Fibroblast of the aortic adventitia (primary cell): ENCODE data around the gene PHOX2A. TPM values are rescaled to one million over a fixed set of nuclear protein-coding genes. Genes with fewer than 3 reads are reported as not detected.
"Not testable (repeated sequence)": the region's sequence is repeated elsewhere in the genome, so short reads cannot be mapped to it uniquely, and the experiment has no call there.

Experiments used
- DNase-seq: peaks from one replicate; pipeline ENCODE4 v3.0.0-alpha.2; 2010; ENCODE audit warnings: low read depth
- H3K4me3 ChIP-seq: 2 replicates; pipeline ENCODE4 v1.5.1; 2011; ENCODE audit warnings: low read depth, mild to moderate bottlenecking, control low read depth, low read length, moderate library complexity
- CTCF ChIP-seq: IDR thresholded peaks from 2 replicates; pipeline ENCODE4 v1.5.1; 2011; ENCODE audit warnings: mild to moderate bottlenecking, low read length, control low read depth, inconsistent platforms; ENCODE audit not compliant: insufficient read depth
- total RNA-seq: library from RNA; depleted of rRNA; stranded (reverse); fragments of >200 nt; gene quantifications from 2 replicates; pipeline ENCODE4 v1.2.3, GENCODE V29; 2012; ENCODE audit warnings: low replicate concordance

PHOX2A gene
- total RNA-seq, 1 donor, result not detected

DNA sequence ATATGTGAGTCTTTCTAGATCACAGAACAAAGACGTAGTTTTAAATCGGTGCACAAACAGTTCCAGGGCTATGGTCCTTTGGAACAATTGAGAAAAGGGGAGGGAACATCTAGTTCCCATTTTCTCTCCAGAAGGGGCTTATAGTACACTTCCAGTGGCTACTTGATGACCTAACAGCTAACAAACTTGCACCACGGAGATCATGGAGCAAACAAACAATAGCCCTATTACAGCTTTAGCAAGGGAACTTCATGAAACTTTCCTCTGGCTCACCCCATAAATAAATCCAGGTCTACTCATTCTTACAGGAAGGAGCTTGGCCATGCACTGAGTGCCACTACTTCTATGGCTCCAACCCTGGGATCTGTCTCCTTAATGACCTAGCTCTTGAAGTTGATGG, 35.7 kb downstream of the PHOX2A start:
- no peak for TF ChIP-seq CTCF
- no peak for DNase-seq
- H3K4me3 ChIP-seq, result no peak overlapping the region

- not testable (repeated sequence) for H3K4me3 ChIP-seq, DNase-seq
Measured at GRCh38 chr11:72206794-72207193, 37.2 kb downstream of the PHOX2A start.

DNA sequence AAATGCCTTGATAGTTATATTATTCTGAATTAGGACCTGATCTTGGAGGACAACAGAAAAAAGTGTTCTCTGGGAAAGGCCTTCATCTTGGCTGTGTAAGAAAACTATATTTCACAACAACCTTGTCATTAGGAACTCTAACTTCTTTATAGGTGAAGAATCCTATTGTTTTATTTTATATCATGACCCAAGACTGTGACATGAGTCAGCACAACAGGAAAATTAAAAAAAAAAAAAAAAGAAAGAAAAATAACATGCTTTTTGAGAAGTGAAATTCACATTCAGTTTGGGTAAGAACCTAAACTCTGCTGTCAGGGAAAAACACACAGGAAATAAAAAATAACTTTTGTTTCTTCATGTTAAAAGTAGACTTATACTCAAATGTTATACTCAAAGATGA, 39.1 kb downstream of the PHOX2A start:
- no peak for TF ChIP-seq CTCF
- H3K4me3 ChIP-seq, result no peak overlapping the region
- DNase-seq, result peak; percentile 30

GRCh38 chr11:72203163-72203562, 40.8 kb downstream of the PHOX2A start:
- H3K4me3 ChIP-seq, result no peak overlapping the region
- no peak for TF ChIP-seq CTCF
- no peak for DNase-seq

- no peak for TF ChIP-seq CTCF
- H3K4me3 ChIP-seq, result no peak overlapping the region
- no peak for DNase-seq
Measured at GRCh38 chr11:72202571-72202970, 41.4 kb downstream of the PHOX2A start.

DNA sequence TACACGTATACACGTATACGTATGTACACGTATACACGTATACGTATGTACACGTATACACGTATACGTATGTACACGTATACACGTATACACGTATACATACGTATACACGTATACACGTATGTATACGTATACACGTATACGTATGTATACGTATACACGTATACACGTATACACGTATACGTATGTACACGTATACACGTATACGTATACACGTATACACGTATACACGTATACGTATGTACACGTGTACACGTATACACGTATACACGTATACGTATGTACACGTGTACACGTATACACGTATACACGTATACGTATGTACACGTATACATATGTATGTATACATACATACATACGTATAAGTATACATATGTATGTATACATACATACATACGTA, 42.5 kb downstream of the PHOX2A start:
- not testable (repeated sequence) for H3K4me3 ChIP-seq, DNase-seq

DNA sequence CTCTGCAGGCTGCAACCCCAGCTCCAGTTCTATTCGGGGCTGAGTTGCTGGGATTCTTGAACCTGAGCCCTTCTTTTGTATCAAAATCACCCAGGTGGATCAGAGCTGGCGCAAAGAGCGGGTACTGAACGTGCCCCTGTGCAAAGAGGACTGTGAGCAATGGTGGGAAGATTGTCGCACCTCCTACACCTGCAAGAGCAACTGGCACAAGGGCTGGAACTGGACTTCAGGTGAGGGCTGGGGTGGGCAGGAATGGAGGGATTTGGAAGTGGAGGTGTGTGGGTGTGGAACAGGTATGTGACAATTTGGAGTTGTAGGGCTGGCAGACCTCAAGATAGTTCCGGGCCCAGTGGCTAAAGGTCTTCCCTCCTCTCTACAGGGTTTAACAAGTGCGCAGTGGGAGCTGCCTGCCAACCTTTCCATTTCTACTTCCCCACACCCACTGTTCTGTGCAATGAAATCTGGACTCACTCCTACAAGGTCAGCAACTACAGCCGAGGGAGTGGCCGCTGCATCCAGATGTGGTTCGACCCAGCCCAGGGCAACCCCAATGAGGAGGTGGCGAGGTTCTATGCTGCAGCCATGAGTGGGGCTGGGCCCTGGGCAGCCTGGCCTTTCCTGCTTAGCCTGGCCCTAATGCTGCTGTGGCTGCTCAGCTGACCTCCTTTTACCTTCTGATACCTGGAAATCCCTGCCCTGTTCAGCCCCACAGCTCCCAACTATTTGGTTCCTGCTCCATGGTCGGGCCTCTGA, 48.3 kb downstream of the PHOX2A start:
- H3K4me3 ChIP-seq, result no peak overlapping the region
- DNase-seq, result no peak
- no peak for TF ChIP-seq CTCF

DNA sequence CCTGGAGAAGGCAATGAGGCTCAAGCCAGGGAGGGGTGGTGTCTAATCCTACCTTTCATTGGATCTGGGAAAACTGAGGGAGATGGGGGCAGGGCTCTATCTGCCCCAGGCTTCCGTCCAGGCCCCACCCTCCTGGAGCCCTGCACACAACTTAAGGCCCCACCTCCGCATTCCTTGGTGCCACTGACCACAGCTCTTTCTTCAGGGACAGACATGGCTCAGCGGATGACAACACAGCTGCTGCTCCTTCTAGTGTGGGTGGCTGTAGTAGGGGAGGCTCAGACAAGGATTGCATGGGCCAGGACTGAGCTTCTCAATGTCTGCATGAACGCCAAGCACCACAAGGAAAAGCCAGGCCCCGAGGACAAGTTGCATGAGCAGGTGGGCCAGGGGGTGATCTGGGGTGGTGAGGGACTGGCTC, 52.0 kb downstream of the PHOX2A start, which contains the start of gene FOLR1:
TSS of gene FOLR1 (plus strand) at position 180 of the 421 bp plus-strand sequence. CDS start at position 214, 34 bp downstream.
- no peak within 1 kb of the TSS for H3K4me3 ChIP-seq
- TF ChIP-seq CTCF, result no peak
- DNase-seq, result no peak
